ENCODE measurements around the gene SCN1B.
"Not testable (repeated sequence)": the region's sequence is repeated elsewhere in the genome, so short reads cannot be mapped to it uniquely, and the experiment has no call there.

Gene SCN1B

GRCh38 chr19:34989298-34989697 is 41.0 kb upstream of the SCN1B start:
- DNase-seq (ENCODE audit: low read depth): no peak
- no peak overlapping the region for H3K4me3 ChIP-seq (replicated peaks; ENCODE audit: low read depth, low read length)
- TF ChIP-seq CTCF (IDR thresholded peaks at IDR 0.05; ENCODE audit: low read length, missing control alignments): no peak

GRCh38 chr19:34990578-34991192 is 39.6 kb upstream of the SCN1B start:
- no peak for DNase-seq (ENCODE audit: low read depth)
- no peak overlapping the region for H3K4me3 ChIP-seq (replicated peaks; ENCODE audit: low read depth, low read length)
- TF ChIP-seq CTCF (IDR thresholded peaks at IDR 0.05; ENCODE audit: low read length, missing control alignments): no peak

GRCh38 chr19:34991542-34992333 is 38.5 kb upstream of the SCN1B start:
- no peak overlapping the region for H3K4me3 ChIP-seq (replicated peaks; ENCODE audit: low read depth, low read length)
- TF ChIP-seq CTCF (IDR thresholded peaks at IDR 0.05; ENCODE audit: low read length, missing control alignments): no peak
- no peak for DNase-seq (ENCODE audit: low read depth)

- not testable (repeated sequence) for DNase-seq (ENCODE audit: low read depth); H3K4me3 ChIP-seq (replicated peaks; ENCODE audit: low read depth, low read length)
These were observed 37.7 kb upstream of the SCN1B start for GRCh38 chr19:34992582-34992981.

GRCh38 chr19:34994286-34994642 is 36.0 kb upstream of the SCN1B start:
- no peak overlapping the region for H3K4me3 ChIP-seq (replicated peaks; ENCODE audit: low read depth, low read length)
- no peak for DNase-seq (ENCODE audit: low read depth)
- TF ChIP-seq CTCF (IDR thresholded peaks at IDR 0.05; ENCODE audit: low read length, missing control alignments): no peak

GRCh38 chr19:34994643-34995541 is 35.4 kb upstream of the SCN1B start:
- DNase-seq (ENCODE audit: low read depth): no peak
- no peak for TF ChIP-seq CTCF (IDR thresholded peaks at IDR 0.05; ENCODE audit: low read length, missing control alignments)
- no peak overlapping the region for H3K4me3 ChIP-seq (replicated peaks; ENCODE audit: low read depth, low read length)

GRCh38 chr19:34995551-34995950 is 34.7 kb upstream of the SCN1B start:
- no peak overlapping the region for H3K4me3 ChIP-seq (replicated peaks; ENCODE audit: low read depth, low read length)
- DNase-seq (ENCODE audit: low read depth): no peak
- TF ChIP-seq CTCF (IDR thresholded peaks at IDR 0.05; ENCODE audit: low read length, missing control alignments): no peak
